K562 (cell line): ENCODE measurements around the gene ABHD17C. TPM values are rescaled to one million over a fixed set of nuclear protein-coding genes. Genes with fewer than 3 reads are reported as not detected.

ENCODE experiments used
- ATAC-seq: fragments of 200-7000 bp; cut with Tn5 transposase; 3 replicates; pipeline ENCODE4 v1.9.1; 2020; ENCODE audit warnings: moderate library complexity
- BruUV-seq: library from RNA; stranded (reverse); fragments of 400-500 nt; replicated peaks from 2 replicates; lab custom pipeline; 2021; lab: Mats Ljungman, UMichigan
- CTCF ChIA-PET: fragments of 300-600 bp; formaldehyde crosslinking; extraction: SDS; loops from one replicate; lab custom pipeline; 2021; ENCODE audit warnings: low intra/inter-chr PET ratio; lab: Yijun Ruan, JAX
- POLR2A ChIA-PET: fragments of 300-600, 350-650 bp; sonication (Branson Sonifier 250); formaldehyde crosslinking; extraction: SDS; loops from one replicate; lab custom pipeline; 2021; ENCODE audit warnings: antibody characterized with exemption, inconsistent platforms; lab: Yijun Ruan, JAX
- DNase-seq, 4 experiments: peaks; one replicate each; pipeline versions ENCODE4 v3.0.0 to v3.0.0-alpha.2; 2011 to 2018; ENCODE audit warnings: low spot score in 3 of 4, mixed read lengths in 3 of 4; ENCODE audit errors: extremely low read depth in 1 of 4
- FAIRE-seq: peaks from 2 replicates; lab custom pipeline; 2011; peaks lifted over from hg19 to GRCh38; lab: Jason Lieb, UNC
- H2AFZ ChIP-seq: 2 replicates; pipeline ENCODE4 v1.6.0; 2011; ENCODE audit warnings: low read depth, low read length, control low read depth, inconsistent platforms
- H3K27ac ChIP-seq: fragments of 200-600 bp; 3 replicates; pipeline ENCODE4 v1.8.0; 2011; ENCODE audit warnings: low read depth, mild to moderate bottlenecking, control low read depth, inconsistent platforms, low read length, moderate library complexity, mixed read lengths; ENCODE audit errors: extremely low read depth
- H3K27me3 ChIP-seq, 2 experiments: fragments of 300-600 bp in 1 of 2; 2 replicates in 1 of 2; 3 replicates in 1 of 2; pipeline versions ENCODE4 v1.6.0 to v1.8.0; 2011; ENCODE audit warnings: inconsistent platforms in 2 of 2, low read length in 2 of 2, mild to moderate bottlenecking in 1 of 2, mixed read lengths in 1 of 2, moderate library complexity in 1 of 2; ENCODE audit not compliant: control insufficient read depth in 2 of 2, insufficient read depth in 2 of 2
- H3K36me3 ChIP-seq: fragments of 300-600 bp; 3 replicates; pipeline ENCODE4 v1.8.0; 2011; ENCODE audit warnings: mild to moderate bottlenecking, low read length, inconsistent platforms; ENCODE audit not compliant: control insufficient read depth, insufficient read depth
- H3K4me1 ChIP-seq, 2 experiments: fragments of 200-600 bp in 1 of 2; replicated peaks in 1 of 2; 2 replicates in 1 of 2; 3 replicates in 1 of 2; pipeline versions ENCODE4 v1.5.1 to v1.8.0; 2011; ENCODE audit warnings: inconsistent platforms in 2 of 2, low read length in 2 of 2, mild to moderate bottlenecking in 1 of 2, mixed read lengths in 1 of 2, moderate library complexity in 1 of 2; ENCODE audit not compliant: control insufficient read depth in 2 of 2, insufficient read depth in 2 of 2
- H3K4me2 ChIP-seq: 2 replicates; pipeline ENCODE4 v1.6.1; 2011; ENCODE audit warnings: low read length, control low read depth, inconsistent platforms, mixed read lengths; ENCODE audit not compliant: insufficient read depth
- H3K4me3 ChIP-seq: fragments of 200-600 bp; sonication (generic), shearing (Covaris generic); 2 replicates; pipeline ENCODE4 v1.5.1; 2016; ENCODE audit warnings: control low read depth, inconsistent platforms
- H3K79me2 ChIP-seq: fragments of 200-600 bp; 3 replicates; pipeline ENCODE4 v1.8.0; 2011; ENCODE audit warnings: low read length, inconsistent platforms; ENCODE audit not compliant: control insufficient read depth, insufficient read depth
- H3K9ac ChIP-seq, 2 experiments: 2 replicates each; pipeline versions ENCODE4 v1.6.0 to v1.6.1; 2011; ENCODE audit warnings: low read depth in 2 of 2, low read length in 2 of 2, control low read depth in 1 of 2, inconsistent platforms in 1 of 2, mild to moderate bottlenecking in 1 of 2, mixed read lengths in 1 of 2; ENCODE audit not compliant: insufficient read depth in 1 of 2
- H3K9me1 ChIP-seq: one replicate; pipeline ENCODE4 v1.6.0; 2011; ENCODE audit warnings: inconsistent platforms, mild to moderate bottlenecking, low read length, moderate library complexity; ENCODE audit not compliant: control insufficient read depth, insufficient read depth
- H3K9me3 ChIP-seq: replicated peaks from 2 replicates; pipeline ENCODE4 v1.5.1; 2011; ENCODE audit warnings: low read depth, low read length, inconsistent platforms; ENCODE audit not compliant: control insufficient read depth, insufficient read depth
- H4K20me1 ChIP-seq: replicated peaks from 2 replicates; pipeline ENCODE4 v1.6.1; 2011; ENCODE audit warnings: low read length, inconsistent platforms, mixed read lengths; ENCODE audit not compliant: control insufficient read depth, insufficient read depth
- FOXK2 ChIP-seq, 2 experiments: fragments of 450-650 bp; IDR thresholded peaks in 1 of 2; conservative IDR thresholded peaks in 1 of 2; 2 replicates each; pipeline ENCODE4 v1.6.1; 2016; ENCODE audit warnings: low read depth in 2 of 2, mild to moderate bottlenecking in 1 of 2
- MYC ChIP-seq, 2 experiments: fragments of 250-450 bp in 1 of 2; sonication (Bioruptor Pico) in 1 of 2; IDR thresholded peaks; 2 replicates each; pipeline versions ENCODE4 v1.5.1 to v1.6.1; 2012 to 2021; ENCODE audit warnings: low read depth in 2 of 2, borderline replicate concordance in 1 of 2, improper control_type of control experiment in 1 of 2, low read length in 1 of 2, mild to moderate bottlenecking in 1 of 2, moderate library complexity in 1 of 2
- TAF1 ChIP-seq: IDR thresholded peaks from 2 replicates; pipeline ENCODE4 v1.6.1; 2011; ENCODE audit warnings: mild to moderate bottlenecking, low read length, moderate library complexity; ENCODE audit not compliant: insufficient read depth, control insufficient read depth, severe bottlenecking; ENCODE audit errors: extremely low read depth
- ZNF445 ChIP-seq: fragments of 250-450 bp; sonication (Bioruptor Pico); IDR thresholded peaks from 2 replicates; pipeline ENCODE4 v1.4.0; 2020; ENCODE audit warnings: low read depth, mild to moderate bottlenecking, moderate library complexity
- WGBS: fragments of 100-300 bp; shearing (Covaris generic); methylation state at CpG from one replicate; pipeline ENCODE4 v1.1.6; 2016; ENCODE audit warnings: low coverage, mixed read lengths; ENCODE audit not compliant: insufficient coverage; ENCODE audit errors: missing lambda C conversion rate; 5-methylcytosine and 5-hydroxymethylcytosine counted together
- in situ Hi-C: fragments of 300-500 bp; cut with MboI; formaldehyde crosslinking; loops from 4 replicates; pipeline ENCODE4 v1.15.0; 2018; ENCODE audit warnings: inconsistent platforms, mixed read lengths
- intact Hi-C: fragments of 100-400 bp; cut with micrococcal nuclease; formaldehyde crosslinking; loops from 2 replicates; pipeline ENCODE4 v1.14.2; 2022
- polyA plus RNA-seq, 8 experiments: library from polyadenylated mRNA; depleted of rRNA in 4 of 8; stranded (reverse) in 5 of 8; unstranded in 3 of 8; fragments of >200 nt; fragmentation: Nextera tagmentation in 2 of 8; fragmentation: Illumina TruSeq in 1 of 8; extraction: Ambion mirVana in 2 of 8; extraction: Trizol in 1 of 8; gene quantifications; 2 replicates each; pipeline versions ENCODE4 v1.2.1 to v1.2.3, GENCODE V29; 2011 to 2014; ENCODE audit warnings: inconsistent platforms in 1 of 8, missing spikeins in 1 of 8
- total RNA-seq, 7 experiments: library from RNA; depleted of rRNA in 6 of 7; stranded (reverse); fragments of >200 nt in 6 of 7; fragmentation: Illumina TruSeq in 2 of 7; extraction: Trizol in 2 of 7; gene quantifications; 2 replicates each; pipeline versions ENCODE4 v1.2.1 to v1.2.3, GENCODE V29; 2011 to 2021; ENCODE audit warnings: low replicate concordance in 1 of 7
- TF ChIP-seq, protein P1 (sequence below): fragments of 450-650 bp; IDR thresholded peaks from 2 replicates; pipeline ENCODE4 v1.6.1; 2018; ENCODE audit not compliant: partially characterized antibody
- TF ChIP-seq, protein P2 (sequence below): conservative IDR thresholded peaks from 2 replicates; pipeline ENCODE4 v1.6.1; 2011; ENCODE audit warnings: low read depth, mild to moderate bottlenecking, low read length; ENCODE audit not compliant: control insufficient read depth
- TF ChIP-seq, protein P3 (sequence below): sonication (generic); formaldehyde crosslinking; IDR thresholded peaks from 2 replicates; pipeline ENCODE4 v1.8.0; 2022; ENCODE audit warnings: mild to moderate bottlenecking, missing genetic modification reagents

The ABHD17C gene
- total and polyA plus RNA-seq, 9 of the 15 experiments (the other 6 are each of a cell fraction or from before 2014, with no cell fraction given) = 0.04 to 0.42 (median 0.19) TPM; not detected in 1

DNA sequence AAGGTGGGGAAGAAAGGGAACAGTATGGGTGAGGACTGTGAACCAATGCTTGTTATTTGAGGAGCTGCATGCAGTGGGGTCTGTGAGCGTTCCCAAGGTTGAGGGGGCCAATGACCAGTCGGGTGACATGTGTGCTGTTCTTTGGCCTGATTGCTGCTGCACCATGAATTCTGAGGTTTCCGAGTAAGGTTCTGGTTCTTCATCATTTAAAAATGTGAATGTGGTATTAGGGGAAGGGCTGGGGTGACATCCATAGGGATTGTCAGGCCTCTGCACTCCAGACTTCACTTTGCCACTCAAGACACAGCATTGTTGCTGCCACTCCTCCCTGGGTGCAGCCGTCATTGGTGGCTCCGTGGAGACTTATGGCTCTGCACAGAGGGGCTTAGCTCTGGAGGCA, 32.5 kb downstream of the ABHD17C start (continued):
- TF ChIP-seq, protein P1, sequence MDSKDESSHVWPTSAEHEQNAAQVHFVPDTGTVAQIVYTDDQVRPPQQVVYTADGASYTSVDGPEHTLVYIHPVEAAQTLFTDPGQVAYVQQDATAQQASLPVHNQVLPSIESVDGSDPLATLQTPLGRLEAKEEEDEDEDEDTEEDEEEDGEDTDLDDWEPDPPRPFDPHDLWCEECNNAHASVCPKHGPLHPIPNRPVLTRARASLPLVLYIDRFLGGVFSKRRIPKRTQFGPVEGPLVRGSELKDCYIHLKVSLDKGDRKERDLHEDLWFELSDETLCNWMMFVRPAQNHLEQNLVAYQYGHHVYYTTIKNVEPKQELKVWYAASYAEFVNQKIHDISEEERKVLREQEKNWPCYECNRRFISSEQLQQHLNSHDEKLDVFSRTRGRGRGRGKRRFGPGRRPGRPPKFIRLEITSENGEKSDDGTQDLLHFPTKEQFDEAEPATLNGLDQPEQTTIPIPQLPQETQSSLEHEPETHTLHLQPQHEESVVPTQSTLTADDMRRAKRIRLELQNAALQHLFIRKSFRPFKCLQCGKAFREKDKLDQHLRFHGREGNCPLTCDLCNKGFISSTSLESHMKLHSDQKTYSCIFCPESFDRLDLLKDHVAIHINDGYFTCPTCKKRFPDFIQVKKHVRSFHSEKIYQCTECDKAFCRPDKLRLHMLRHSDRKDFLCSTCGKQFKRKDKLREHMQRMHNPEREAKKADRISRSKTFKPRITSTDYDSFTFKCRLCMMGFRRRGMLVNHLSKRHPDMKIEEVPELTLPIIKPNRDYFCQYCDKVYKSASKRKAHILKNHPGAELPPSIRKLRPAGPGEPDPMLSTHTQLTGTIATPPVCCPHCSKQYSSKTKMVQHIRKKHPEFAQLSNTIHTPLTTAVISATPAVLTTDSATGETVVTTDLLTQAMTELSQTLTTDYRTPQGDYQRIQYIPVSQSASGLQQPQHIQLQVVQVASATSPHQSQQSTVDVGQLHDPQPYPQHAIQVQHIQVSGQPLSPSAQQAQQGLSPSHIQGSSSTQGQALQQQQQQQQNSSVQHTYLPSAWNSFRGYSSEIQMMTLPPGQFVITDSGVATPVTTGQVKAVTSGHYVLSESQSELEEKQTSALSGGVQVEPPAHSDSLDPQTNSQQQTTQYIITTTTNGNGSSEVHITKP = no peak
- no peak for TF ChIP-seq ZNF445 (CRISPR knock-in tag)
- no peak for TF ChIP-seq FOXK2 (conservative IDR thresholded peaks at IDR 0.05 in 1 of 2, IDR thresholded peaks at IDR 0.05 in 1 of 2; ENCODE audit: low read depth in 2 of 2)
- TF ChIP-seq MYC (IDR thresholded peaks at IDR 0.05; ENCODE audit: low read depth, low read length) = no peak
- no peak for TF ChIP-seq MYC (CRISPR knock-in tag; IDR thresholded peaks at IDR 0.05; ENCODE audit: borderline replicate concordance, low read depth)

DNA sequence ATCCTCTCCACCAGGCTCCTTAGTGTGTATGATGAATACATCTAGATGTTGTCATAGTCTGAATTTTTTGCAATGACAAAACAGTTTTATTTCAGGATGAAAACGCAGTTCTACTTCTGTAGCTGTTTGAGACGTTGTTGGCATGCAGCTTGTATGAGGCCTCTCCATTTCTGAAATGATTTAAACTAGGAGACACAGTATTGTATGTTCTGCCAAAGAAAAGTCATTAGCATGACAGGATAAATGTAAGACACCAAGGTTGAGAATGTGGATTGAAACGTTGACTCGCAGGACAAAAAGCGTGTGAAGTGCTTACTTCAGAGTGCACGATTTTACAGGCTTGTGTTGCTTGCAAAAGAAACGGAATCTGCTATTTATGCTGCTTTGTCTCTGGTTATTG, 35.3 kb downstream of the ABHD17C start:
- FAIRE-seq = no peak
- WGBS = 2% methylated on average over 7 of the region's 7 CpGs
- no peaks in the 10 kb centered on the region for H3K36me3 ChIP-seq
- no peak overlapping the region for H3K4me3 ChIP-seq
- intact Hi-C loops (no loop called here), in situ Hi-C loops (no loop called here)
- H3K9ac ChIP-seq = no peak overlapping the region
- ChIA-PET CTCF (no interaction called here), POLR2A (no interaction called here)
- ATAC-seq = no peak
- H3K27me3 ChIP-seq = peaks cover 6 to 15% of the 10 kb centered on the region in 2 experiments; a peak in 4 of 5 replicates
- no peaks in the 10 kb centered on the region for H3K79me2 ChIP-seq
- no peaks in the 10 kb centered on the region for H3K9me1 ChIP-seq
- no TSS peak for BruUV-seq
- DNase-seq = no peak
- no peak overlapping the region for H3K4me2 ChIP-seq
- TF ChIP-seq, protein P2, sequence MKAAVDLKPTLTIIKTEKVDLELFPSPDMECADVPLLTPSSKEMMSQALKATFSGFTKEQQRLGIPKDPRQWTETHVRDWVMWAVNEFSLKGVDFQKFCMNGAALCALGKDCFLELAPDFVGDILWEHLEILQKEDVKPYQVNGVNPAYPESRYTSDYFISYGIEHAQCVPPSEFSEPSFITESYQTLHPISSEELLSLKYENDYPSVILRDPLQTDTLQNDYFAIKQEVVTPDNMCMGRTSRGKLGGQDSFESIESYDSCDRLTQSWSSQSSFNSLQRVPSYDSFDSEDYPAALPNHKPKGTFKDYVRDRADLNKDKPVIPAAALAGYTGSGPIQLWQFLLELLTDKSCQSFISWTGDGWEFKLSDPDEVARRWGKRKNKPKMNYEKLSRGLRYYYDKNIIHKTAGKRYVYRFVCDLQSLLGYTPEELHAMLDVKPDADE = no peak
- TF ChIP-seq, protein P3, sequence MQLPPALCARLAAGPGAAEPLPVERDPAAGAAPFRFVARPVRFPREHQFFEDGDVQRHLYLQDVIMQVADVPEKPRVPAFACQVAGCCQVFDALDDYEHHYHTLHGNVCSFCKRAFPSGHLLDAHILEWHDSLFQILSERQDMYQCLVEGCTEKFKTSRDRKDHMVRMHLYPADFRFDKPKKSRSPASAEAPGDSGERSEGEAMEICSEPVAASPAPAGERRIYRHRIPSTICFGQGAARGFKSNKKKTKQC (CRISPR knock-in tag) = no peak
- TF ChIP-seq TAF1 = no peak
- H3K9me3 ChIP-seq = no peaks in the 10 kb centered on the region
- H3K27ac ChIP-seq = no peak overlapping the region
- no peaks in the 10 kb centered on the region; the same call in 1 of the 2 replicates for H4K20me1 ChIP-seq
- H2AFZ ChIP-seq = no peak overlapping the region
- no peaks in the 10 kb centered on the region for H3K4me1 ChIP-seq
